HG02981 (cell line): Measurements from ENCODE around the gene CSRP1.
"Not testable (repeated sequence)": the region's sequence is repeated elsewhere in the genome, so short reads cannot be mapped to it uniquely, and the experiment has no call there.

Experiments used
- ATAC-seq: cut with Tn5 transposase; IDR thresholded peaks from one replicate; pipeline ENCODE4 v1.9.1; 2021; ENCODE audit warnings: mild to moderate bottlenecking, moderate library complexity; ENCODE audit not compliant: unreplicated experiment

Gene CSRP1

DNA sequence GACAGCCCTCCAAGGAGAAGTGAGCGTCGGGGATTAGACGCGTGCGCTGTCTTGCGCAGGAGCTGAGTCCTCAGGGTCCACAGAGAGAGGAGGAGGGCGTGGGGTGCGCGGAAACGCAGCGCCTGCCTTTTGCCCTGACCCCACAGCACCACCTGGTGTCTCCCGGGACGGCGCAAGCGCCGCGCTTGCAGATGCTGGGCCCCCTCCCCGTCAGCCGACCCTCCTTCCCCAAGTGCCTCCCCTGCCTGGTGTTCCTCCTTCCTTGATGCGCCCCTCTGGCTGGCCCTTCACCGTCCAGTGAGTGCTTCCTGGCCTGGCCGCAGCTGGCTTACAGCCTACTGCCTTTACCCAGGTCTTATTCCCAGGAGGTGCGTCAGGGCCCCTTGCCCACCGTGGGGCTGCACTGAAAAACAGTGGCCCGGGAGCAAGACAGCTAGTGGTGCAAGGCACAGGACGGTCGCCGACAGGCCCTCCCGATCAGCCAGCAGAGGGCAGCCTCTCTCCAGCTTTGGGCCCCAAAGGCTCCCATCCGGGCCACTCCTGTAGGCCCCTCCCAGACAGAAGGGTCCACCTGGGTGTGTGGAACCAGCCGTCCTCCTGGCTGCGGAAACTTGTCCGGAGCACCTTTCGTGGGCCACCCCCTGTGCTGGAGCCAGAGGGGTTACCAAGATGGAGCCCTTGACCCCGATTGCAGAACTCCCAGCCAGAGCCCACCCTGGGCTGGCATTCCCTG lies 25.0 kb downstream of the CSRP1 start:
- peak; percentile 68 for ATAC-seq

DNA sequence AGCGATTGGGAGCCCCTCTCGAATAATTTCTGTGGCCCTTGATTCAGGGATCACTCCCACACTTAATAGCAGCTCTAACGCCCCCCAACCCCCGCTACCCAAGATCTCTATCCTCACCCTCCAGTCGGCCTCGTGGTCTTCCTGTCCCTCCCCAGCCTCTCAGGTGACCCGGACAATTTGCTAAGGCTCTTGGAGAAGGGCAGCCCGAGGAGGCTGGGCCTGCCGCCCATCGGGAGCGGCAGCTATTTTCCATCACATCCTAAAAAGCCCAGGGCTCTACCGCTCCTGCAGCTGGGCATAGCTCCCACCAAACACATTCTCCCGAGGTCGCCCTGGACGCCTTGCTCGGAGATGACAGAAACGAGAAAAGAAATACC lies 25.9 kb downstream of the CSRP1 start:
- no peak for ATAC-seq

DNA sequence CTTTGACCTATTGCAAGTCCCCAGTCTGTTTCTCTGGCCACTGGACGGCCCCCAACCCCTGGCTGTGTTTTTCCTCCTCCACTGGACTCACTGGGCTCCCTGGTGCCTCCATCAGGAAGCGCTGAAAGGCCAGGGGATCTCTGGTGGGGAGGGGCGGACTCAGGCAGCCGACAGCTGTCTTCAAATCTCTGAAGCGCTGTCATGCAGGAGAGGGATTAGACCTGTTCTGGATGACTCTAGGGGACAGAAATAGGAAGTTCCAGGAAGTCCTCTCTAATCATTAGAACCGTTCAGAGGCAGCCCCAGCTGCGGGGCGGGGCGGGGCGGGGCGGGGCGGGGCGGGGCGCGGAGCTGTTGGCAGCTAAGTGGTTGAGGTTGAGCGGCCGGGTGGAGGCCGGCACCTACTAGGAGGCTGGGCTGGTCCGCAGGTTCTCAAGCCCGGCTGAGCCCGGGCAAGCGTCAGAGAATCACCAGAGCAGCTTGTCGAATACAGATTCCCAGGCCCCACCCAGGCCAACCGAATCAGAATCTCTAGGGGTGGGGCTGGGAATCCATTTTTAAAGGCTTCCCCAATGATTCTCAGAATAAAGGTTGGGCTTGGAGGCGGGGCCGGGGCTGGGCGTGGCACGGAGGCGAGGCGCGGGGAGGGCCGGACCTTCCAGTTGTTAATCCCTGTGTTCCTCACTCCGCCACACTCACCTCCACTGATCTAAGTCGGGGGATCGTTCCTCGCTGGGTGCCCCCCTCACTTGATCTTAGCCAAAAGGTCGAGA lies 26.5 kb downstream of the CSRP1 start:
- peak; percentile 54 for ATAC-seq

DNA sequence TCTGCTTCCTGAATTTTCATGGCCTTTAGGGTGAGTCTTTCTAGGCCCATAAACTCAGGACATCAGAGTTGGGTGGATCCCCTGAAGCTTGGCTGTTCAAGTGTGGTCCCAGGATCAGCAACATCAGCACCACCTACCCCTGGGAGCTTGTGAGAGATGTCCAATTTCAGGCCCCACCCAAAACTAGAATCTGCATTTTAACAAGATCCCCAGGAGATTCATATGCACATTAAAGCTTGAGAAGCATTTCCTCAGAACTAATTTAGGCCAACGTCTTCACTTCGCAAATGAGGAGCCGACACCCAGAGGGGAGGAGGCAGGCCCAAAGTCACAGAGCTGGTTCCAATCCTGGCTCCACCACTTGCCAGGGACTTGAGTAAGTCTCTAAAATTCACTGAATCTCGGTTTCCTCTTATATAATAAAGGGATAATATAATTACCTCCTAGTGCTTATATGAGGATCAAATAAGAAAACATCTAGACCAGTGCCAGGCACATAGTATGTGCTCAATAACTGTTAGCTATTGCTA lies 27.7 kb downstream of the CSRP1 start:
- no peak for ATAC-seq

DNA sequence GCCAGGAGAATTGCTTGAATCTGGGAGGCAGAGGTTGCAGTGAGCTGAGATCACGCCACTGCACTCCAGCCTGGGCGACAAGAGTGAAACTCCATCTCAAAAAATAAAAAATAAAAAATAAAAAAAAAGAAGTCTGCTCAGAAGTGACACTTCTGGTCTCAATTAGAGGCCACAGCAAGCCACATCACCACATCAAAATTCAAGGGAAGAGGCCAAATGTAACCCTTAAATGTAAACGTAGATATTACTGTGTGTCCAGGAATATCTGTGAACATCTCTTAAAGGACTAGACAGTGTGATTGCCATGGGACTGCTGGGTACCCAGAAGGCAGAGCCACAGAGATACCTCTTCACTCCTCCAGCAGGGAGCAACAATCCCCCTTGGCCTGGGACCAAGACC lies 28.3 kb downstream of the CSRP1 start:
- ATAC-seq = not testable (repeated sequence)

DNA sequence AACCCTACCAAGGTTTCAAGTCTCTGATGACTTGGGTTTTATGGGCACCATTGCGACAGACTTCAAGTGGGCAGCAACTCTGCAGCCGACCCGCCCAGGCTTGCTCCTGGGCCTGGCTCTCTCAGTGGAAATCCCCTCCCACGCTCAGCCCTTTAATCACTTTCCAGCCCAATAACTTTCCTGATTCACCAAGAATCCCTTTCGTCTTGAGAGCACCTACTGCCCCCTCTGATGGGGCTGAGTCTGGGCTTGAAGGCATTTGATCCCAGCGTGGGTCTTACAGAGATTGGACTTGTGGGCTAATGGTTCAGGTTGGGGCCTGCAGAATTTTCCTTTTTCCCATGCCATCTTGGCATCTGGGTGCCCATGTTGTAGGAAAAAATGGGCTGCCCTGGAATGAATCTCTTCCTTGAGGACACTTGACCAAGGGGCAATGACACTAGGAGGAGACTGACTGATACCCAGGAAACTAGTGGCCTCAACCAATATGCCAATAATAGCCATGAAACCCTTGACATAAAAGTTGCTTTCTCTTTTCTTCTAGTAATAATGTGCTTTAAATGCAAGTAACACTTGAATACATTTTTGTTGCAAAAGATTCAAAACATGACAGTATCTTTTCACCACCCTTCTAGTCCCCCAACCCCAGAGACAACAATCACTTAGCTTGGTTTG lies 30.1 kb downstream of the CSRP1 start:
- ATAC-seq = no peak

DNA sequence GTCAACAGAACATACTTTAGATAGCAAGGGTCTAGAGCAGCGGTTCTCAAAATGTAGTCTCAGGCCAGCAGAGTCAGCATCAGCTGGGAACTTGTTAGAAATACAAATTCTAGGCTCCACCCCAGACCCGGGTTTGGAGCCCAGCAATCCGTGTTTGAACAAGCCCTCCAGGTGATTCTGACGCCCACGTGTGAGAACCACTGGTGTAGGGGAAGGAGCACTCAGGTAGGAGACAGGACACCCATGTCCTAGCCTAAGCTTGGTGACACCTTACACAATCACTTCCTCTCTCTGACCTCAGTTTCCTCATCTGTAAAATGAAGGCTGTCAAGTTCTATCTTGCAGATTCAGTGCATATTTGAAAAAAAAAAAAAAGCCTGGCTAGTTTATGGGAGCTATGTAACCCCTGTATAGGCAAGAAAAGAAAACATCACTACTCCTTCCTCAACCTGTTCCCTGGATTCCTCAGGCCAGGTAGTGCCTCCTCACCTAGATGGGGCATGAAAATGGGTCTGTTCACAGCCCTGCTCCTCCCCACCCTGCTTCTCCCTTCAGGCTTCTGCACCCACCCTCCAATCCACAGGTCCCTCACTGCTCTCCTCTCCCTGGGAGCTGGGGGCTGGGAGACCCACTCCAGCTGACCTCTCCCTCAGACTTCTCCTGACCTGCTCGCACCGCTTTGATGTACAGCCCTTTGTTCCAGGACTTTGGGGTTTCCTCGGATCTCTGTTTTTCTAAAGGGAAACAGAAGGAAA lies 30.8 kb downstream of the CSRP1 start:
- no peak for ATAC-seq

DNA sequence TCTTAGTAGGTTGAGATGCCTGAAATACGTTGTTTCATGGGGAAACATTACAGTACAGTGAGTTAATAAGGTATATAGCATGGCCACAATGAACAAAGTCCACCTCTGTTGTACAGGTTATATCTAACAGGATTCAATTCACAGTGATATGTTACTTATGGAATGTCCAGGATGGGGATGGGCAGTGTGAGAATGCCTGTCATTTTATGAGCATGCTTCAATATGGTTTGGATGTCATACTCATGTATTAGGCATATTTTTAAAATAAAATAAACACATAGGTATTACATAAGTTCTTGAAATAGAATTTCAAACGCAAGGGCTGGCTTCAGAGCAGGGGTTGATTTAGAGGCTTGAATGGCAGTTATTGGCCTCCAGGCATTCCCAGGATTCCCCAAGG lies 31.8 kb downstream of the CSRP1 start:
- ATAC-seq = no peak

DNA sequence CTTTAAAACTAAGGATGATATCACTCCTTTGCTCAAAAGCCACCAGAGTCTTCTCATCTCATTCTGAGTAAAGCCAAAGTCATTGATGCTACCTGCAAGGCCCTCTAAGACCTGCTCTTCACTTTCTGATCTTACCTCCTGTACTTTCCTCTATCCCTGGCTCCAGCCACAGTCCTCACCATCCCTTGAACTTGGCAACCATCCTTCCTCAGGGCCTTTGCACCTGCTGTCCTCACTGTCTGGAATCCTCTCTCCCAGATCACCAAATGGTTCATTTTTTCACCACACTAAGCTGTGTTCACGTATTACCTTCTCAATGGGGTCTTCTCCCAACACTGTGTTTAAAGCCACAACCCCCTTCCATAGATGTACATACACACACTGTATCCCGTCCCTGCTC lies 33.6 kb downstream of the CSRP1 start:
- no peak for ATAC-seq

DNA sequence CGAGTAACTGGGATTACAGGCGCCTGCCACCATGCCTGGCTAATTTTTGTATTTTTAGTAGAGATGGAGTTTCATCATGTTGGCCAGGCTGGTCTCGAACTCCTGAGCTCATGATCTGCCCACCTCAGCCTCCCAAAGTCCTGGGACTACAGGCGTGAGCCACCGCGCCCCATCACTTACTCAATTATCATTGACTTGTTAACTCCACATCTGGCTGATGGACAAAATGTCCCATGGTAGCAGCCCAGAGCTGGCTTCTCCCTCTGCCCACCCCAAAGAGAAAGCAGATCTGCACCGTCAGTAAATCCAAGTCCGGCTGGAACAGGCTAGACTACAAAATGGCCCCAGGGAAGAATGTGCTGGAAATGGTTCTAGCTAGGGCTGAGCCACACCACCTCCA lies 34.6 kb downstream of the CSRP1 start:
- not testable (repeated sequence) for ATAC-seq

DNA sequence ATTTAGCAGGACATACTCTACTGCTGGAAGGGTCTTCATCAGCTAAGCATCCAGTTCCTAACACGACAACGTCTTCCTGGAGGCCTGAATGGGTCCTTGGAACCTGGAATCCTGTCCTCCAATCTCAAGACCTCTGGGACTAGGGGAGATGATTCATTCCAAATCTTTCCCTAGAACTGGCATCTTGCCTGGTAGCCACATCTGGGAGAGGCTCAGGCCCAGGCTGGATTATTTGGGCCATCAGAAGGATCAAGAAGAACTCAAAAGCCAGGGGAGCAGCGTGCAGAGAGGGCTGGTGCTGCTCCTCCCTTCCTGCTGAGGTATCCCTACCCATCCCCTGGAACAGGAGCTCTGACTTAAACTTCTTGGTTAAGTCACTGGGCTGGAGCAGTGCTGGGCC lies 35.2 kb downstream of the CSRP1 start:
- ATAC-seq = no peak

DNA sequence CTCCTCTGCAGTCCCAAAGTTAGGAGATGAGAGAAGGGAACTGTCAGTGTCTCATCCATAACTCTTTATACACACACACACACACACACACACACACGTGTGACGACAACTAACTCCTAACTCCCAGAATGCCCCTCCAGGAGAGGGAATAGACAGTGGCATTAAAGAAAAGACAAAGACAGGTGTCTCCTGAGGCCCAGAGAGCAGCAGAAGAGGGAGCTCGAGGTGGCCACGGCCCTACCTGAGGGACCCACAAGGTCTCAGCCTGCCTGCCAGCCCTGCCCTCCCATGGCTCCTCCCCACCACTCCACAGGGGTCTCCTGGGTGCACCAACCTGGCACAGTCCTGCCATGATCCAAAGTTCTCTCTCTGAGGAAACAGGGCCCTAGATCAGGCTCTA lies 36.3 kb downstream of the CSRP1 start:
- no peak for ATAC-seq

DNA sequence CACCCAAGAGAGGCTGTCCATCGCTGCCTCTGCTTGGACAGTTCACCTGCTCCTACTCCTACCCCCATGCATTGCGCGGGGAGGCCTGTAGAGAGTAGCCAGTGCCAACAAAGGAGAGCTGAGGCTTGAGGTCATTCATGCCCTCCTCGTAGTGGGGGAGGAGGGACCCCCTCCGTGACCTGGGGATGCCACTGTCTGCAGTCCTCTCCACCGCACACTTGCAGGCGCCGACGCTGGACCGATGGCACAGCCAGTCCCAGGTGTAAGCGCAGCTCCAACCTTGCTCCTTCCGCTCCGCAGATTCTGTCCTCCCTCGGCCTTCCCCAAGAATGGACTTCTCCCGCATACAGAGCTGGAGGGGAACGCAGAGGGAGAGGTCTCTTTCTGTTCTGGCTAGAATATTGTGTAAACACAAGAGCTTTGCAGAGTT lies 37.3 kb downstream of the CSRP1 start:
- ATAC-seq = no peak

DNA sequence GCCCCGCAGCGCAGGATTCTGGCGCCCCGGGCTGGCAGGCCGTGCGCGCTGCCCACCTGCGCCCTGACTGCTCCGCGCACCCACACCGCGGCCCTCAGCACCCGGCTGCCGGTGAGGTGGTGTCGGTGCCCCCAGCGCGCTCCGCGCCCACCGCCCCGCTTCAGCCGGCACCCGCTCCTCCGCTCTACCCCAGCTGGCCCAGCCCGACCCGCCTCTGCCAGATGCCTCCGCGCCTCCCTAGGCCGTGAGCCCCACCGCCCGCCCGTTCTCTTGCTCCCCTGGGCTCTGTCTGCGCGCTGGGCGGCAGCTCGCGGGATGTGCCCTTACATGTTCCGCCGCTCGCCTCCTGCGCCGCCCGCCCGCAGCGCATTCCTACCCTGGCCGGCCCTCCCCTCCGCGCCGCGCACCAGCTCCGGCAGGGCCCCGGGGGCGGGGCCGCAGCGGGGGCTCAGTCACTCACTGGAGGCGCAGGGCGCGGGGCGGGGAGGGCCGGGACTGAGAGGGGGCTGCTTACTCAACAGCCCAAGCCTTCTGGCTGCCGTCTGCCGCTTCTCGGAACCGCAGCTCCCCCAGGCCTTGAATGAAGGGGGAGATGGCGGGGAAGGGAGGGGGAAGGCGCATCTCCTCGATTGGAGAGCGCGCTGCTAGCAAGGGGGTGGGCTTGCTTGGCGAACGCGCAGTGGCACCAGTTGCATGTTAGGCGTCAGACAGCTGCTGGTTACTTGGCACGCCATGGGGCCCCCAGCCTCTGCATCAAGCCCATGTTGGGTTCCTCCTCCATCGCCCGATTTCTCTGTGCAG lies 37.9 kb downstream of the CSRP1 start, which contains the start of gene PHLDA3:
Gene PHLDA3, minus strand, starts transcription at position 345 of the 801 bp plus-strand sequence. CDS start 402 bp downstream, outside the sequence.
- peak; percentile 73 for ATAC-seq

DNA sequence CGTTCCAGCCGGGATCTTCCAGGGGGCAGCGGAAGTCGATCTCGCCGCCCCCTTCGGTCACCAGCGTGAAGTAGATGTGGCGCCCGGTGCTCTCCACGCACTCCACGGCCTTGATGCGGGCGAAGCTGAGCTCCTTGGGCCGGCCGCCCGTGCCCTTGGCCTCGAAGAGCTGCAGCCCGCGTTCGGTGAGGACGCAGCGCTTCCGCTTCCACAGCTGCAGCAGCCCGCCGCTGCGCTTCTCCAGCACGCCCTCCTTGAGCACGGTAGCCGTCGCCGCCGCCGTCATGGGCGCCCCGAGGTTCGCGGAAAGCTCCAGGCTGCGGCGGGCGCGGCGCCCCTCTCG lies 38.5 kb downstream of the CSRP1 start:
- ATAC-seq = peak; percentile 37

DNA sequence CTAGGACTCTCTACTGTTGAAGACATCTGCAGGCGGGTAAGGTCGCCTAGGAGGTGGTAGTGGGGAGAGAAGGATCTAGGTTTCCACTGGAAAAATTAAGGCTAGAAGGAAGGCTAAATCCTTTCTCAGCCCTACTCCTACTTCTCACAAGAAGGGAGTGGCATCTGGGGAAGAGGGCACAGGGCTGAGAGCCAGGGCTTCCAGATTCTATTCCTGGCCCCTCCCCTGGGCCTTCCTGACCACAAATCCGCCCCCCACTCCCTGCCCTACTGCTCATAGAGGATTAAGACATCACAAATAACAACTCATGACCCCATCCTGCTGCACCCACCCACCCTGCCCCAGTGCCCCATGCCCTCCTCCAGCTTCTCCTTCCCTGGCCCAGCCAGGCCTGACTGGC lies 40.4 kb downstream of the CSRP1 start:
- no peak for ATAC-seq

DNA sequence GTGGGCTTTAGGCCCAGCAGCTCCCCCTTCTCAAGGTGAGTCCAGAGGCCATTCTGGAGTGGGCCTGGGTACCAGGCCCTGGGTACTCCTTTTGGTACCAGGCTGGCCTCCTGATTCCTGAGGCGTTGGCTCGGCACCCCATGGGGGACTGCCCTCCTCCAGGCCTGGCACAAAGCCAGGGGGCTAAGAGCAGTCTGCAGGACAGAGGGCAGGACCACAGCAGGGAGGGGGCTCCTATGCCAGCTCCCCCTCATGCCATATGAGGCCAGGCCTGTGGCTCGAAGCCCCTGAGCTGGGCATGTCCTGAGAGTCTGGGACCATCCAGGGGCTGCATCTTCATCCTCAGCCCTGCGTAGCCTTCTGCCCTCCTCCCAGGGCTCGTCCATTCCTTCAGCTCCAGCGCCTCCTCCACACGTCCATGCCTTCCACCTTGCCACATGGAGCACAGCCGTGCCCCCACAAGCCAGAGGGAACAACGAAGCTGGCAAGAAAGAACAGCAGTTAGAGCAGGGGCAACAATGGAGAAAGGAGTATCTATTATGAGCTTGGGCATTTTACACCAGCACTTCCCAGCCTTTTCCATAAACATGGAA lies 41.1 kb downstream of the CSRP1 start:
- ATAC-seq = no peak

DNA sequence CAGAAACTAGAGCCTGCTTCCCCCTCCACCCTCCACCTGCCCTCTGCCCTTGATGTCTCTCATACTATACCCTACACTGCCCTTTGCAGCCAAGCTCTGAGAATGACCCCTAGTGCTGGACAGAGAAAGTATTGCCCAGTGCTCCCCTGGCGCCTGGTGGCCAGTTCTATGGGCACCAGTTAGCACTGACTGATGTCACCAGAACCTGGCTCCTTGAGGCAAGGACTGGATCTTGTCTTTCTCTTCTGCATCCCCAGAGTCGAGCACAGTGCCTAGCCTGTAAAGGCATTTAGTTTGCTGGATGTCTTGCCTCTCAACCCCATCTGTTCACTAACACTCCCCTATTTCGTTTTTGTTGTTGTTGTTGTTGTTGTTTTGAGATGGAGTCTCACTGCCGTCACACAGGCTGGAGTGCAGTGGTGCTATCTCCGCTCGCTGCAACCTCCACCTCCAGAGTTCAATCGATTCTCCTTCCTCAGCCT lies 43.8 kb downstream of the CSRP1 start:
- no peak for ATAC-seq

DNA sequence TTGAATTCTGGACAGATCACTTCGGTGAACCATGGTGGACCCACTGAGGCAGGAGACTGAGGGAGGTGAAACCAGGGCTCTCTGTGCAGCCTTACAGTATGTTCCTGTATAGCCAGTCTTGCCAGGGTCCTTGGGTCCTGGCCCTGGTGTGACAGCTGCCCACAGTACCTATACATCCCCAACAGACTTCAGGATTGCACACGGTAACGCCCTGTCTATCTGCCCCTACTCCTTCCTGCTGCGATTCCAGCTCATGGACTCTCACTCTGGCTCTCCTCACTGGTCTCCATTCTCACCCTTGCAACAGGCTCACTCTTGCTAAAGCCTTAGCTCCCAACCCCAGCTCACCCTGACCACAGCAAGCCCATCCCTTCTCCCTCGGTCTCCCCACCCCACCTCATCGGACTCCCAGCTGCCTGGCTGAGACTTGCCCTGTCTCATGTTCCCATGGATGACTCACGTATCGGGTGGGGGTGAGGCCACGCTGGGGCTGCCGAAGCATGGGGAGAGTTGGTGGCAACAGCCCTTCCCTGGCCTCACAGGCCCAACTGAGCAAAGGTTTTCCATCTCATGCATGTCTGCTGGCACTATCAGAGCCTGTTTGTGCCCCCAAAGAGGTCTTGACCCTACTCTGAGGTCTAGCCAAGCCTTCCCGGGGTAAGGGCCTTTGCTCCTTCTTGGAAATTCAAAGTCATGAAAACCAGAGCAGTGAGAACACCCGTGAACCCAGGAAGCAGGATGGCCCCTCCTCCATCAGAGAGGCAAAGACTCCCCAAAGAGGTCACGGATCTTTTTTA lies 45.1 kb downstream of the CSRP1 start:
- ATAC-seq = no peak
